DND-41 (cell line): ENCODE measurements around the gene LMO3.

ENCODE experiments used
- ATAC-seq: fragments of 200-7000 bp; cut with Tn5 transposase; 3 replicates; pipeline ENCODE4 v1.9.1; 2021; ENCODE audit warnings: low read depth; ENCODE audit not compliant: insufficient read depth
- DNase-seq: peaks from one replicate; pipeline ENCODE4 v3.0.0-alpha.2; 2020
- H2AFZ ChIP-seq: 2 replicates; pipeline ENCODE4 v1.6.0; 2012; ENCODE audit warnings: low read depth, low read length
- H3K27ac ChIP-seq: 2 replicates; pipeline ENCODE4 v1.5.1; 2012; ENCODE audit warnings: low read length, inconsistent platforms
- H3K27me3 ChIP-seq: fragments of 200-600 bp; sonication (generic); 2 replicates; pipeline ENCODE4 v1.6.0; 2012; ENCODE audit warnings: low read length, mild to moderate bottlenecking, inconsistent platforms; ENCODE audit not compliant: insufficient read depth, poor library complexity
- H3K36me3 ChIP-seq: 2 replicates; pipeline ENCODE4 v1.5.1; 2012; ENCODE audit warnings: low read length, inconsistent platforms; ENCODE audit not compliant: insufficient read depth
- H3K4me1 ChIP-seq: 2 replicates; pipeline ENCODE4 v1.5.1; 2012; ENCODE audit warnings: mild to moderate bottlenecking, low read length; ENCODE audit not compliant: insufficient read depth
- H3K4me2 ChIP-seq: 2 replicates; pipeline ENCODE4 v1.6.0; 2012; ENCODE audit warnings: mild to moderate bottlenecking, moderate library complexity, low read length, inconsistent platforms; ENCODE audit not compliant: insufficient read depth
- H3K4me3 ChIP-seq, 2 experiments: fragments of 200-600 bp in 1 of 2; shearing (Covaris generic) in 1 of 2; 2 replicates each; pipeline ENCODE4 v1.5.1; 2012 to 2016; ENCODE audit warnings: inconsistent platforms in 2 of 2, low read length in 2 of 2, mild to moderate bottlenecking in 2 of 2, low read depth in 1 of 2, moderate library complexity in 1 of 2
- H3K79me2 ChIP-seq: 2 replicates; pipeline ENCODE4 v1.6.0; 2012; ENCODE audit warnings: low read length, inconsistent platforms; ENCODE audit not compliant: insufficient read depth
- H3K9ac ChIP-seq: 2 replicates; pipeline ENCODE4 v1.6.0; 2012; ENCODE audit warnings: low read depth, mild to moderate bottlenecking, inconsistent platforms, low read length, moderate library complexity
- H3K9me3 ChIP-seq: 2 replicates; pipeline ENCODE4 v1.5.1; 2012; ENCODE audit warnings: low read length, moderate library complexity, mild to moderate bottlenecking, inconsistent platforms; ENCODE audit not compliant: insufficient read depth, severe bottlenecking
- H4K20me1 ChIP-seq: 2 replicates; pipeline ENCODE4 v1.6.0; 2012; ENCODE audit warnings: low read length; ENCODE audit not compliant: insufficient read depth
- CTCF ChIP-seq: IDR thresholded peaks from 2 replicates; pipeline ENCODE4 v1.5.1; 2012; ENCODE audit warnings: borderline replicate concordance, low read length, moderate library complexity, mild to moderate bottlenecking; ENCODE audit not compliant: poor library complexity, severe bottlenecking; ENCODE audit errors: extremely low read depth
- EZH2 ChIP-seq: IDR thresholded peaks from 3 replicates; pipeline ENCODE4 v1.6.1; 2012; ENCODE audit warnings: borderline replicate concordance, low read depth, mild to moderate bottlenecking, moderate library complexity, low read length, inconsistent platforms; ENCODE audit not compliant: severe bottlenecking

Gene LMO3

GRCh38 chr12:16581416-16581815, 24.5 kb downstream of the LMO3 start:
- no peaks in the 10 kb centered on the region for H3K36me3 ChIP-seq
- no peak overlapping the region for H3K27ac ChIP-seq
- TF ChIP-seq CTCF: no peak
- no peak for TF ChIP-seq EZH2
- H3K4me2 ChIP-seq: no peak overlapping the region
- no peak overlapping the region for H3K4me3 ChIP-seq
- H3K9ac ChIP-seq: no peak overlapping the region
- no peaks in the 10 kb centered on the region for H3K27me3 ChIP-seq
- no peaks in the 10 kb centered on the region for H3K79me2 ChIP-seq
- ATAC-seq (no peak), DNase-seq (no peak)
- no peaks in the 10 kb centered on the region for H3K9me3 ChIP-seq
- no peaks in the 10 kb centered on the region for H3K4me1 ChIP-seq
- no peaks in the 10 kb centered on the region for H4K20me1 ChIP-seq
- H2AFZ ChIP-seq: no peak overlapping the region

- no peak for DNase-seq
- no peak overlapping the region for H3K4me2 ChIP-seq
- no peak overlapping the region for H2AFZ ChIP-seq
- H3K27me3 ChIP-seq: no peaks in the 10 kb centered on the region
- H4K20me1 ChIP-seq: no peaks in the 10 kb centered on the region
- H3K27ac ChIP-seq: no peak overlapping the region
- H3K36me3 ChIP-seq: no peaks in the 10 kb centered on the region
- no peak overlapping the region for H3K9ac ChIP-seq
- ATAC-seq: no peak
- H3K4me1 ChIP-seq: no peaks in the 10 kb centered on the region
- H3K9me3 ChIP-seq: no peaks in the 10 kb centered on the region
- no peaks in the 10 kb centered on the region for H3K79me2 ChIP-seq
- no peak overlapping the region for H3K4me3 ChIP-seq
- TF ChIP-seq EZH2: no peak
Observed at GRCh38 chr12:16579041-16579440, 26.9 kb downstream of the LMO3 start.

GRCh38 chr12:16573398-16574077, 32.4 kb downstream of the LMO3 start:
- H3K9ac ChIP-seq: no peak overlapping the region
- H3K4me3 ChIP-seq: no peak overlapping the region
- H2AFZ ChIP-seq: no peak overlapping the region
- H3K27ac ChIP-seq: no peak overlapping the region
- DNase-seq: no peak
- no peaks in the 10 kb centered on the region for H3K4me1 ChIP-seq
- TF ChIP-seq CTCF (no peak), EZH2 (no peak)
- no peaks in the 10 kb centered on the region for H3K9me3 ChIP-seq
- no peaks in the 10 kb centered on the region for H4K20me1 ChIP-seq
- no peaks in the 10 kb centered on the region for H3K79me2 ChIP-seq
- no peak overlapping the region for H3K4me2 ChIP-seq
- H3K36me3 ChIP-seq: no peaks in the 10 kb centered on the region
- no peaks in the 10 kb centered on the region for H3K27me3 ChIP-seq
- ATAC-seq: no peak

- ATAC-seq: no peak
Observed at GRCh38 chr12:16568873-16569272, 37.1 kb downstream of the LMO3 start.

More at GRCh38 chr12:16568873-16569272, 37.1 kb downstream of the LMO3 start:
- Histone ChIP-seq H3K9ac (no peak overlapping the region), H3K4me3 (no peak overlapping the region), H3K79me2 (no peaks in the 10 kb centered on the region), H3K36me3 (no peaks in the 10 kb centered on the region), H3K4me1 (no peaks in the 10 kb centered on the region), H2AFZ (no peak overlapping the region), H3K9me3 (no peaks in the 10 kb centered on the region), H3K27ac (no peak overlapping the region), H3K27me3 (no peaks in the 10 kb centered on the region), H3K4me2 (no peak overlapping the region), H4K20me1 (no peaks in the 10 kb centered on the region)
- no peak for TF ChIP-seq EZH2
- no peak for TF ChIP-seq CTCF
- DNase-seq: no peak
